ENCODE measurements around the gene NES. TPM values are rescaled to one million over a fixed set of nuclear protein-coding genes. Genes with fewer than 3 reads are reported as not detected.

NES gene
- total and polyA plus RNA-seq, 2 of the 8 experiments (the other 6 are each of a cell fraction or from before 2014, with no cell fraction given) = 13.3 to 135 TPM

GRCh38 chr1:156662800-156663055 is 14.5 kb downstream of the NES start:
- Histone ChIP-seq H3K79me2 (ENCODE audit: control insufficient read depth in 1 of 2, insufficient read depth in 2 of 2, low read length in 2 of 2) (no peaks in the 10 kb centered on the region), H2BK15ac (ENCODE audit: low read length) (0 out of 2 replicates have a peak overlapping the region, but pooled peaks have one; percentile 4), H2AFZ (ENCODE audit: low read length) (no peak overlapping the region), H4K20me1 (replicated peaks in 1 of 2; ENCODE audit: control insufficient read depth in 1 of 2, insufficient read depth in 2 of 2, low read length in 2 of 2) (no peaks in the 10 kb centered on the region), H4K8ac (ENCODE audit: extremely low read depth, insufficient read depth, low read length) (no peak overlapping the region), H3K18ac (ENCODE audit: extremely low read depth, low read length) (peak overlapping the region; percentile 83), H3K4me2 (ENCODE audit: insufficient read depth in 1 of 2, low read depth in 2 of 2, low read length in 2 of 2) (no peak overlapping the region), H3K4me3 (ENCODE audit: extremely low read depth in 1 of 4, insufficient read depth in 2 of 4, low read depth in 3 of 4, low read length in 4 of 4) (no peak overlapping the region), H3K4me1 (replicated peaks in 1 of 4; ENCODE audit: control insufficient read depth in 3 of 4, insufficient read depth in 4 of 4, low read length in 3 of 4) (peaks cover 19 to 61% (median 54%) of the 10 kb centered on the region in 4 experiments), H3K79me1 (ENCODE audit: low read depth, low read length) (no peaks in the 10 kb centered on the region; the same call in 1 of the 2 replicates), H3K23me2 (ENCODE audit: low read depth, low read length) (peaks cover 5% of the 10 kb centered on the region), H3K27me3 (replicated peaks in 1 of 4; ENCODE audit: control insufficient read depth in 3 of 4, extremely low read depth in 1 of 4, insufficient read depth in 3 of 4, low read length in 3 of 4) (peaks cover 0 to 21% (median 12%) of the 10 kb centered on the region in 4 experiments; a peak in 5 of 7 replicates), H3K23ac (ENCODE audit: insufficient read length) (no peak overlapping the region), H3K14ac (ENCODE audit: insufficient read length) (no peak overlapping the region), H2BK12ac (ENCODE audit: low read depth, low read length) (peak overlapping the region; percentile 92), H3K56ac (replicated peaks; ENCODE audit: insufficient read length, low read depth, low read length) (no peak overlapping the region), H3K9me3 (ENCODE audit: insufficient read depth in 2 of 2, low read depth in 1 of 2, low read length in 1 of 2) (no peaks in the 10 kb centered on the region), H3K9ac (replicated peaks in 1 of 4; ENCODE audit: extremely low read depth in 1 of 4, low read depth in 3 of 4, low read length in 3 of 4) (no peak overlapping the region), H3K4ac (replicated peaks; ENCODE audit: insufficient read length, low read depth, low read length) (no peak overlapping the region), H4K91ac (replicated peaks; ENCODE audit: insufficient read length, low read length) (no peak overlapping the region), H2AK5ac (ENCODE audit: low read depth, low read length) (no peak overlapping the region; the same call in 1 of the 2 replicates), H3K27ac (ENCODE audit: low read depth, low read length) (no peak overlapping the region), H4K5ac (ENCODE audit: insufficient read length, low read depth, low read length) (no peak overlapping the region), H3K36me3 (ENCODE audit: control insufficient read depth in 2 of 4, insufficient read depth in 4 of 4, low read length in 3 of 4) (no peaks in the 10 kb centered on the region), H2BK5ac (ENCODE audit: low read depth, low read length) (peak overlapping the region; percentile 98; the same call in 1 of the 2 replicates), H2BK20ac (ENCODE audit: low read length) (peak overlapping the region; percentile 97), H2BK120ac (replicated peaks; ENCODE audit: low read depth, low read length) (no peak overlapping the region)
- ChIA-PET CTCF (ENCODE audit: partially characterized antibody) (interaction anchor here (11.6 to 66.0 kb wide), 3 partner anchors 18 to 43 kb away, joined by 254 to 4284 read pairs (median 520); partner anchors contain the start of genes BCAN, CRABP2, HAPLN2 and ISG20L2), POLR2A (ENCODE audit: partially characterized antibody) (interaction anchor here (1.2 to 12.0 kb wide), 5 partner anchors 13 to 89 kb away, joined by 3 to 419 read pairs (median 5); partner anchors contain the start of genes HDGF and NES)
- no peak for TF ChIP-seq SP4 (IDR thresholded peaks at IDR 0.05; ENCODE audit: low read length)
- no peak for FAIRE-seq
- no peak for DNase-seq (ENCODE audit: low read depth in 1 of 2, low spot score in 2 of 2)
- 87% methylated on average over 5 of the region's 5 CpGs; no CpG with 5 or more reads in 1 of the 2 experiments for WGBS, 2 experiments (ENCODE audit: extremely low coverage in 1 of 2, insufficient coverage in 1 of 2, insufficient read length in 1 of 2, insufficient replicate concordance in 2 of 2, low coverage in 1 of 2, low lambda C conversion rate in 2 of 2, missing lambda C conversion rate in 1 of 2)
